GM21717 (cell line): ENCODE data around the gene STPG2.
"Not testable (repeated sequence)": the region's sequence is repeated elsewhere in the genome, so short reads cannot be mapped to it uniquely, and the experiment has no call there.

Experiments used
- ATAC-seq: cut with Tn5 transposase; IDR thresholded peaks from one replicate; pipeline ENCODE4 v1.9.1; 2021; ENCODE audit warnings: mild to moderate bottlenecking, moderate library complexity; ENCODE audit not compliant: unreplicated experiment

The STPG2 gene

DNA sequence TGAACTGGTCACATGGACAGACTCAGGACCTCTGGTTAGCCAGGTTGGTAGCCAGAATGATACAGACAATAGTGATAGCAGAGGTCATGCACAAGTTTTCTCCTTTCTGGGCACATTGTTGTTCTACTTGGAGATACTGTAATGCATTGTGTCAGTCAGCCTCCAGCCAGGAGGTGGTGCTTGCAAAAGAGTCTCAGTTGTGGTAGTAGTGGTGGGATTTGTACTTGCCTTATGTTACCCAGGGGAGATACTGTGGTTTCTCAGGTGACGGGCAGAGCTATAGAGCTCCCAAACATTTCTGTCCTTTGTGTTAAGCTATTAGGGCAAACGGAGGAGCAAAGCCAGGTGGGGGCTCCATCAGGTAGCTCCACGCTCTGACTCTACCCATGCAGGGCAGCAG, 190.5 kb downstream of the STPG2 start:
- no peak for ATAC-seq

DNA sequence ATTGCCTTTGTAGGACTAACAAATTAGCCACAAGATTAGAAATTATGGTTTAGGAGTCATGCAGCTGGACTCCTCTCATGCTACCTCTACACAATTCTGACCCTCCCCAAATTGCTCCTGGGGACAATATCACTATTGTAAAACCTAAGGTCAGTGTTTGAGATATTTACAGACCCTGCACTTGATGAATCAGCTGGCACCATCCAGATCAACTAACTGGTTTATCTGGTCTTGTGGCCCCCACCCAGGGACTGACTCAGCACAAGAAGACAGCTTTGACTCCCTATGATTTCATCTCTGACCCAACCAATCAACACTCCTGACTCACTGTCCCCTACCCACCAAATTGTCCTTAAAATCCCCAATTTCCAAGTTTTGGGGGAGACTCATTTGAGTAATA, 192.4 kb downstream of the STPG2 start:
- ATAC-seq = no peak

- ATAC-seq = no peak
Measured at GRCh38 chr4:97942951-97943350, 200.3 kb downstream of the STPG2 start.

DNA sequence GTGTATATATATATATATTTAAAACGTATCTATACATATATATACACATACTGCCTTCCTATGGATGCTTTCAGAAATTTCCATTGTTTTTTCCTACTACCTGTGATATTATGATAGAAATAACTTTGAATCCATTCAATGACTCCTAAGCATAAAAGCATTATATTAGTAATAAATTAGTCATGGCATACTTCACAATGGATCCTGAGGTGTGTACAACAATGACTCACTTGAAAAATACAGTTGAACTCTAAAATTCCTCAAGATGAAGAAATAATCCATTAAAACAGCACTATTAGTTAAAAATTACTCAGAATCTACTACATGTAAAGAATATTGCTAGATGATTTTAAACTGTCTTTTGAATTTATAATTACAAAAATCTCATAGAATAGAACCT, 201.1 kb downstream of the STPG2 start:
- ATAC-seq = no peak

DNA sequence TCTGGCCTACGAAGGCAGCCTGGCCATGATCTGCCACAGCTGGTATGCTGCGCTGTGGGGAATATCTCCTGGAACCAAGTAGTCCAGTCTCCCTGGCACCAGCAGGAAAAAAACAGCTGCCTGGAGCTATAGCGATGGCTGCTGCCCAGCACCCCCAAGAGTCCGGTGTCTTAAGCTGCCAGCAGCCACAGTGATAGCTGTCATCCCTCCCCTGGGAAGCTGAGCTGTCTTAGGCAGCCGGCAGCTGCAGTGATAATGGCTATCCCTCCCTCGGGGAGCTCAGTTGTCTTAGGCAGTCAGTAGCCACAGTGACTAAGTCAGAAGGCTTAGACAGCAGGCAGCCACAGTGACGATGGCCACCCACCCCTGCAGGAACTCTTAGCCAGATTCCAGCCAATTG, 205.1 kb downstream of the STPG2 start:
- ATAC-seq = no peak

DNA sequence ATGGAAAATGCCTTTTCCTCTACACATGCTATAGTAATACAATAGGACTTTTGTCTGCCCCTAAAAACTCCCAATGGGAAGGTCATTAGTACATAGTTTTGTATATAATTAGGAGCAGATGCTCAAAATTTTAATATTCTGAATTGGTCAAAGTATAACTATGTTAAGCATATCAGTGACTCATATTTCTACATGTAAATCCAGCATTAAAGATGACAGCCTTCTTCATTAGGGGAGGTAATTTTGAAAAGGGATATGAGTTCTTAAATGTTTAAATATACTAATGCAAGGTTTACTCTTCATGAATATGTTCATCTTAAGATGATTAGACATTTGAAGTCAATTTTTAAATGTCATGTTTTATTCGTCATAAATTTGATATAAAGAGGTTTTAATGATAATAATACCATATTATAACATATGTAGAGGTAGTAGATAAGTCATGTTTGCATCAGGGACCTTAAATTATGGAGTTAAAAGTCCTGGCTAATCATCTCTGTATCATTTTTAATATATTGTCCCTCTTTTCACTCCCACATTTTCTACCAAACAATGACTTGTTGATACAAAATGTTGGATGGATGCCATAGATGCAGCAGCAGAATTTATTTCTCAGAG, 218.8 kb downstream of the STPG2 start:
- no peak for ATAC-seq

DNA sequence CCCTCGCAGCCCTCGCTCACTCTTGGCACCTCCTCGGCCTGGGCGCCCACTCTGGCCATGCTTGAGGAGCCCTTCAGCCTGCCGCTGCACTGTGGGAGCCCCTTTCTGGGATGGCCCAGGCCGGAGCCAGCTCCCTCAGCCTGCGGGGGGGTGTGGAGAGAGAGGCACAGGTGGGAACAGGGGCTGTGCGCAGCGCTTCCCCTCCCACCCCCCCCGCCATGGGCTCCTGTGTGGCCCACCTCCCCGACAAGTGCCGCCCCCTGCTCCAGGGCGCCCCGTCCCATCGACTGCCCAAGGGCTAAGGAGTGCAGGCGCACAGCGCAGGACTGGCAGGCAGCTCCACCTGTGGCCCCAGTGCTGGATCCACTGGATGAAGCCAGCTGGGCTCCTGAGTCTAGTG, 220.2 kb downstream of the STPG2 start:
- ATAC-seq = no peak

- no peak for ATAC-seq
Measured at GRCh38 chr4:97917115-97917514, 226.2 kb downstream of the STPG2 start.

- ATAC-seq = no peak
Measured at GRCh38 chr4:97912156-97912555, 231.1 kb downstream of the STPG2 start.

DNA sequence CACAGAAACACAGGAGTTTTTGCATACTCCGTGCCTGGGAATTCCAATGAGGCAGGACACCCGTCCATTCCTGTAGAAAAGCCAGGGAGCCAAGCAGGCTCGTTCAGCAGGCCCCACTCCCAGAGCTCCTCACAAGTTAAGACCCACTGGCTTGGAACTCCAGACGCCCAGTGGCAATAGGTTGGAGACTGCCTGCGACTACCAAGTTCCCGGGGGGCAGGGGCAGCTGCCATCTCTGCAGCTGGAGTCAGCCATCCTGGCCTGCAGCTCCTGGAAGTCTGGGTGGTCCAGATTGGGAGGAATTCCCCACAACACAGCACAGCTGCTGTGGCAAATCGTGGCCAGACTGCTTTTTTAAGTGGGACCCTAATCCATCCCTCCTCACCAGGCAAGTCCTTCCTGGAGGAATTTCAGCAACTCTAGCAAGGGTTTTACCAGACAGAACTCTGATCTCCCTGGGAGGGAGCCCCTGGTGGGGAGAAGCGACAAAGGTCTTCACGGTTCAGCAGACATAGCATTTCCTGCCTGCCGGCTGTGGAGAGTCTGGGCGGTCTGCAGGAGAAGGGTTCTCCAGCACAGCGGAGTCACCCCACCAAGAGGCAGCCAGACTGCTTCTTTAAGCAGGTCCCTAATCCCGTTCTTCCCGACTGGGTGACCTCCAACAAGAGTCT, 231.9 kb downstream of the STPG2 start:
- ATAC-seq = no peak

- no peak for ATAC-seq
Measured at GRCh38 chr4:97910005-97910404, 233.3 kb downstream of the STPG2 start.

GRCh38 chr4:97903436-97904189, 239.7 kb downstream of the STPG2 start:
- not testable (repeated sequence) for ATAC-seq

DNA sequence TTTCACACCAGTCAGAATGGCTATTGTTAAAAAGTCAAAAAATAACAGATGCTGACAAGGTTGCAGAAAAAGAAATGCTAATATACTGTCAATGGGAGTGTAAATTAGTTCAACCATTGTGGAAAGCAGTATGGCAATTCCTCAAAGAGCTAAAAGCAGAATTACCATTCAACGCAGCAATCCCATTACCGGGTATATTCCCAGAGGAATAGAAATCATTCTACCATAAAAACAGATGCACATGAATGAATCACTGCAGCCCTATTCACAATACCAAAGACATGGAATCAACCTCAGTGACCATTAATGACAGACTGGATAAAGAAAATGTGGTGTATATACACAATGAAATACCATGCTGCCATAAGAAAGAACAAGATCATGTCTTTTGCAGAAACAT, 243.0 kb downstream of the STPG2 start:
- no peak for ATAC-seq

DNA sequence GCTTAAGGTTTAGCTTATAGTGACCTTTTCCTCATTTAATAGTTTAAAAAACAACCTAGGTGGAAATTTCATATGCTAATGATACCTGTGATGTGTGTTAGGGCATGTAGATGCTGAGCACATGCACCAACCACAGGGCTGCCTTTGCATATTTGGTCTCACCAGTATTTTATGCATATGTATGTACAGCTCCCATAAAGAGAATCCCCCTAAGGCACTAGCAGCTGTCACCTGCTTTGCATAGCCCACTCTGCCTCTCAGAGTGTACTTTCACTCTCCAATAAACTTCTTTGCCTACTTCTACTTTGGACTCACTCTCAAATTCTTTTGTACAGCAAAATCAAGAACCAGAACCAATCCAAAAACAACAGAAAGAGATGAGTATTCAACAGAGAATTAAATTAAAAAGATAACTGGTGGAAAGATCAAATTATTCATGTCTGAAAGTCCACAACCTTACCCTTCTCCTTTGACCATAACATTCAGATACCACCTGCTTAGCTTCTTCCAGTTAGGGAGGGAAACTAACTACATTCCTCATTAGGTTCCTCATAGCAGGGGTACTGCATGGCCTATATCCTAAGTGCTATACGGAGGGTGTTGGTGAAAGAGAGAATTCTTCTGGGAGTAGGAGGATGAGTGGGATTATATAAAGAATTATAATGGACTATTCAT, 250.5 kb downstream of the STPG2 start:
- no peak for ATAC-seq

- no peak for ATAC-seq
Measured at GRCh38 chr4:97879942-97880341, 263.3 kb downstream of the STPG2 start.

- ATAC-seq = no peak
Measured at GRCh38 chr4:97868097-97868496, 275.2 kb downstream of the STPG2 start.

DNA sequence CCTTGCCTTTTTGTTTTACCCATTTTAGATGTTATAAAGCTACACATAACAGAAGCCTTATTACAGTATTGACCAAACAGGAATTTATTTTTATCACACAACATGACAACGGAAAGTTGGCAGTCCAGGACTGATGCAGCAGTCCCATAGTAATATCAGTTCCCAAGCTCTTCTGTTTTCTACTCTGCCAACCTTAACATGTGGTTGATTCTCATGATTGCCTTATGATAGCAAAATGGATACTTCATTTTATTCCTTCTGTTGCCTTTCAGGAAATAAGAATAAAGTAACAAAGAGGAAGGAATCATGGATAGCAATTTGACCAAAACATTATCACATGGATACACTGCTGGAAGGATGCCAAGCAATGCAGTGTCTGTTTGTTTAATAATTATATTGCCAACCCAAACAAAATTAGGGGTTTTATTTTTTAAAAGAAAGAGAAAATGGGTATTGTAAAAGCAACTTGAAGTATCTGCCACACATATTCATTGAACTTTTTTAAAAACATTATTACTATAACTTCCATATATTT, 275.7 kb downstream of the STPG2 start:
- no peak for ATAC-seq

- ATAC-seq = no peak
Measured at GRCh38 chr4:97866821-97867556, 276.3 kb downstream of the STPG2 start.

GRCh38 chr4:97851115-97851514, 292.2 kb downstream of the STPG2 start:
- ATAC-seq = no peak

DNA sequence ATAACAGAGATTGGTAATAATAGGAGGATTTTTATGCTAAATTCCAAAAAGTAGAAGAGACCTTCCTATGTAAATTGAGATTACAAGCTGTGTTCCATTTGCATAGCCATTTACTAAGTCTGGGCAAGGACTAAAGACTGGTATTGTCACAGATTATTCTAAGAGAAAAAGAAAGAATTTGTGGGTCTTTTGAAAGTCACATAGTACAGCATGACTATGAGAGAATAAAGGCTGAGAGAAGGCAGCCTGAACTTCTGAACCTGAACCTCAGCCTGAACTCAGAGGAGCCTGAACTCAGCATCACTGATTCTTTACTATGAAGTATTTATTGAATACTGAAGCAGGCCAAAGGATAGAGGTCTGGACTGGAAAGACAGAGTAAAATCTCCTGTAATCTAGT, 297.5 kb downstream of the STPG2 start:
- ATAC-seq = no peak

- no peak for ATAC-seq
Measured at GRCh38 chr4:97841512-97841911, 301.8 kb downstream of the STPG2 start.
